Osteoblast (primary cell): ENCODE results near the gene ARMC9. TPM values are rescaled to one million over a fixed set of nuclear protein-coding genes. Genes with fewer than 3 reads are reported as not detected.
A peak's percentile ranks its signal among the peaks of the same experiment; 100 is the strongest.

Experiments used
- DNase-seq: peaks from one replicate; pipeline ENCODE4 v3.0.0; 2011; ENCODE audit warnings: low spot score, mixed read lengths; ENCODE audit not compliant: insufficient read length; ENCODE audit errors: missing footprints
- H2AFZ ChIP-seq: 2 replicates; pipeline ENCODE4 v1.6.0; 2011; ENCODE audit warnings: mild to moderate bottlenecking, low read length
- H3K27ac ChIP-seq: 2 replicates; pipeline ENCODE4 v1.5.1; 2011; ENCODE audit warnings: mild to moderate bottlenecking, low read depth, low read length, moderate library complexity
- H3K27me3 ChIP-seq: 2 replicates; pipeline ENCODE4 v1.6.0; 2012; ENCODE audit warnings: mild to moderate bottlenecking, control low read depth, inconsistent platforms, low read length, moderate library complexity; ENCODE audit not compliant: insufficient read depth
- H3K36me3 ChIP-seq: 2 replicates; pipeline ENCODE4 v1.5.1; 2011; ENCODE audit warnings: mild to moderate bottlenecking, low read length, control low read depth, moderate library complexity; ENCODE audit not compliant: insufficient read depth
- H3K4me1 ChIP-seq: 2 replicates; pipeline ENCODE4 v1.5.1; 2011; ENCODE audit warnings: mild to moderate bottlenecking, low read length, control low read depth, moderate library complexity; ENCODE audit not compliant: insufficient read depth
- H3K4me2 ChIP-seq: 2 replicates; pipeline ENCODE4 v1.6.0; 2011; ENCODE audit warnings: mild to moderate bottlenecking, low read length; ENCODE audit not compliant: insufficient read depth
- H3K4me3 ChIP-seq: fragments of 200-600 bp; sonication (generic); 3 replicates; pipeline ENCODE4 v1.5.1; 2012; ENCODE audit warnings: mild to moderate bottlenecking, low read length, inconsistent platforms; ENCODE audit not compliant: insufficient read depth
- H3K79me2 ChIP-seq: 2 replicates; pipeline ENCODE4 v1.6.0; 2012; ENCODE audit warnings: mild to moderate bottlenecking, low read length, control low read depth, inconsistent platforms; ENCODE audit not compliant: insufficient read depth
- H3K9me3 ChIP-seq: 2 replicates; pipeline ENCODE4 v1.5.1; 2011; ENCODE audit warnings: low read depth, low read length, control low read depth
- H4K20me1 ChIP-seq: 2 replicates; pipeline ENCODE4 v1.6.0; 2012; ENCODE audit warnings: mild to moderate bottlenecking, low read length, control low read depth; ENCODE audit not compliant: insufficient read depth
- total RNA-seq: library from RNA; depleted of rRNA; stranded (reverse); fragments of >200 nt; gene quantifications from 2 replicates; pipeline ENCODE4 v1.2.3, GENCODE V29; 2012
- TF ChIP-seq, protein P1 (sequence below): IDR thresholded peaks from 2 replicates; pipeline ENCODE4 v1.5.1; 2011; ENCODE audit warnings: mild to moderate bottlenecking, low read depth, low read length, moderate library complexity; ENCODE audit errors: extremely low read depth

Gene ARMC9
- total RNA-seq, 1 donor: 221 TPM

DNA sequence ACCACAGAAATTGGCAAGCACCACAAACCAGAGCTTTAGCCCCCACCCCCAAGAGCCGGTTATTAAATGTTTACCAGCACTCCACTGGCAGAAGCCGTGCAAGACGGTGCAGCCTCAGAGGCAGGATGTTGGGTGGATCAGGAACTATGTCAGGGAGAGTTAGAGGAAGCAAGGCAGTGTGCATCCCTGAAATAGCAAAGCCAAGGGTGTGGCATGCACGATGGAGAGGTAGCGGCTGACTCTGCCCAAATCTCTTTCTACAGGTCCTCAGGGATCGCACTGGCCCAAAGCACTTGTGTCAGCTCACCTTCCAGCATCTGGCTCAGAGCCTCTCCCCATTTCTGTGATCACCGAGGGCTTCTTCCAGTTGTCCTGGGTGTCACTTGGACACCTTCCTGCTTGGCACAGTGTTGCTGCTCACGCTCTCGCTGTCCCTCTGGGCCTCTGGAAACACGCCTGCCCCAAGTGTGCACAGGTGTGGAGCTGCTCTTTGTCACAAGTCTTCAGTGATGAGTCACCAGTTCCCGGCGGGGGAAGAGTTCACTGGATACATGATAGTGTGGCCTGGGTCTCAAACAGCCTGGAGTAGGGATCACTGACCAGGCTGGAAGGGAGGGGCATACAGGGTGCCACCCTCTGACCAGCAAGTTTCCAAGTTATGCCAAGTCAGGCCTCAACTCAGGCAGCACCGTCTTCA, 179.7 kb downstream of the ARMC9 start:
- Histone ChIP-seq H3K36me3 (no peaks in the 10 kb centered on the region), H3K4me2 (no peak overlapping the region), H3K4me3 (no peak overlapping the region), H3K27ac (no peak overlapping the region), H4K20me1 (no peaks in the 10 kb centered on the region), H3K9me3 (no peaks in the 10 kb centered on the region), H3K79me2 (no peaks in the 10 kb centered on the region), H2AFZ (no peak overlapping the region), H3K27me3 (no peaks in the 10 kb centered on the region), H3K4me1 (no peaks in the 10 kb centered on the region)
- TF ChIP-seq, protein P1, sequence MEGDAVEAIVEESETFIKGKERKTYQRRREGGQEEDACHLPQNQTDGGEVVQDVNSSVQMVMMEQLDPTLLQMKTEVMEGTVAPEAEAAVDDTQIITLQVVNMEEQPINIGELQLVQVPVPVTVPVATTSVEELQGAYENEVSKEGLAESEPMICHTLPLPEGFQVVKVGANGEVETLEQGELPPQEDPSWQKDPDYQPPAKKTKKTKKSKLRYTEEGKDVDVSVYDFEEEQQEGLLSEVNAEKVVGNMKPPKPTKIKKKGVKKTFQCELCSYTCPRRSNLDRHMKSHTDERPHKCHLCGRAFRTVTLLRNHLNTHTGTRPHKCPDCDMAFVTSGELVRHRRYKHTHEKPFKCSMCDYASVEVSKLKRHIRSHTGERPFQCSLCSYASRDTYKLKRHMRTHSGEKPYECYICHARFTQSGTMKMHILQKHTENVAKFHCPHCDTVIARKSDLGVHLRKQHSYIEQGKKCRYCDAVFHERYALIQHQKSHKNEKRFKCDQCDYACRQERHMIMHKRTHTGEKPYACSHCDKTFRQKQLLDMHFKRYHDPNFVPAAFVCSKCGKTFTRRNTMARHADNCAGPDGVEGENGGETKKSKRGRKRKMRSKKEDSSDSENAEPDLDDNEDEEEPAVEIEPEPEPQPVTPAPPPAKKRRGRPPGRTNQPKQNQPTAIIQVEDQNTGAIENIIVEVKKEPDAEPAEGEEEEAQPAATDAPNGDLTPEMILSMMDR: no peak
- DNase-seq: no peak

DNA sequence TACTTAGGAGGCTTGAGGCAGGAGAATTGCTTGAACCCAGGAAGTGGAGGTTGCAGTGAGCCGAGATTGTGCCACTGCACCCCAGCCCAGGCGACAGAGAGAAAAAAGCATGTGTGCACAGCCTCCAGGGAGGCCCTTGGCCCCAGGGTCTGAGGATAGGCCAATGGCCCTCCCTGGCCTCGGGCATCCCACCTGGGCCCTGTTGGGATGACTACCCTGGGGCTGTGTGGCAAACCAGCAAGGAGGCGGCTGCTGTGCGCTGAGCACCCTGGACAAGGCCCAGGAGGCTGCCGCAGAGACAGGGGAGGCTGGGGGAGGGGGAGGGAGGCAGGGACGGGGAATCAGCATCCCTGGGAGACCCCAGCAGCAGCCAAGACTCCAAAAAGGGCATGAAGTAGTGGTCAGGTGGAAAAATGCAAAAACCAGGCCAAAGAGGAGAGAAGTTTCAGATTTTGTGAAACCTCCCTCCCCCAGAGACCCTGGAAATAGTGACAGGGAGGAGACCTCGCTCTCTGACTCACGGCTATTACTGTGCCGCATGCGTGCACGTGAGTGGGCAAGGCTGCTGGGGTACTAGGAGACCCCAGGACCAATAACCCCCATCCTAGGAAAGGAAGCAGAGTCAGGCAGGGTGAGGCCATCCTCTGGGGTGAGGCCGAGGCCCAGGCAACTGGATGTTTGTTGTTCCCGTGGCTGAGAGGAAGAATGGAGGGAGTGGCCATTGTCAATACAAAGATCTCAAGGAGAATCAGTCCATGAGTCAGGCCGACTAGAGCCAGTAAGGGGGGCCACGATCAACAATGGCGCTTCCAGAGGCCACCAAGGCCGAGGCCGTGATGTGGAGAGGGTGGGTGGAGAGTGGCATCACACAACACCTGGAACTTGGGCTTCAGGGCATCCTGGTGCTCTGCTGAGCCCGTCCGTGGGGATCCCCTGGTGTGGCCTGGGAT, 181.1 kb downstream of the ARMC9 start:
- Histone ChIP-seq H3K27me3 (no peaks in the 10 kb centered on the region), H3K4me1 (no peaks in the 10 kb centered on the region), H3K36me3 (no peaks in the 10 kb centered on the region), H2AFZ (no peak overlapping the region), H3K4me3 (no peak overlapping the region), H3K4me2 (no peak overlapping the region), H3K27ac (no peak overlapping the region), H4K20me1 (no peaks in the 10 kb centered on the region), H3K9me3 (peaks cover under 1% of the 10 kb centered on the region), H3K79me2 (no peaks in the 10 kb centered on the region)
- DNase-seq: no peak
- TF ChIP-seq, protein P1: no peak

DNA sequence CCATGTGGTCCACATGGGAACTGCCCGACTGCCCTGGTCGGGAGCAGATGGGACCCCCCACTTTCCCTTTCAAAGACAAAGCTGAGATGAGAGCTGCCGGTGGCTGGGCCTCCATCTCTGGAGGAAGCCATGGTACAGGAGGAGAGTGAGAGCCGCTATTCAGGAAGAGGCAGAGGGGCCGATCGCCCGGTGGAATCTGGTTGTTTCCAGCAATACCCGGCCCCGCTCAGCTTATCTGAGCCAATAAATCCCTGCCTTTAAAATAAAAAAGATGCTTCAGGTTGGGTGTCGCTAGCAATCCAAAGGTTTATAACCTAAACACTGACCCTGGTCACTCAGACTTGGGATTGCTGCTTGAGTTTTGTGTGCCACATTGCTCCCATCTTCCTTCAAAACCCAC, 181.9 kb downstream of the ARMC9 start:
- Histone ChIP-seq H4K20me1 (no peaks in the 10 kb centered on the region), H3K9me3 (peaks cover 6% of the 10 kb centered on the region), H3K27ac (no peak overlapping the region), H2AFZ (no peak overlapping the region), H3K79me2 (no peaks in the 10 kb centered on the region), H3K4me3 (no peak overlapping the region), H3K27me3 (no peaks in the 10 kb centered on the region), H3K36me3 (no peaks in the 10 kb centered on the region), H3K4me2 (no peak overlapping the region), H3K4me1 (no peaks in the 10 kb centered on the region)
- TF ChIP-seq, protein P1: no peak
- peak; percentile 44 for DNase-seq
